Activated B cell treated with CpG ODN at 0.5 μM for 24 hours (primary cell): Measurements from ENCODE around the gene KIR3DL3. TPM values are rescaled to one million over a fixed set of nuclear protein-coding genes. Genes with fewer than 3 reads are reported as not detected.
"Not testable (repeated sequence)": the region's sequence is repeated elsewhere in the genome, so short reads cannot be mapped to it uniquely, and the experiment has no call there.

Experiments used
- ATAC-seq: fragments of 200-7000 bp; cut with Tn5 transposase; one replicate; pipeline ENCODE4 v1.10.0; 2021; ENCODE audit warnings: low read depth, mild to moderate bottlenecking, moderate library complexity
- CTCF ChIA-PET: fragments of 350-600 bp; sonication (Branson Sonifier 250); formaldehyde crosslinking; loops from one replicate; lab custom pipeline; 2021; ENCODE audit warnings: antibody characterized with exemption; lab: Charles Lee
- POLR2A ChIA-PET: fragments of 350-600 bp; sonication (Branson Sonifier 250); formaldehyde crosslinking; loops from one replicate; lab custom pipeline; 2021; ENCODE audit warnings: antibody characterized with exemption; lab: Charles Lee
- DNase-seq: peaks from one replicate; pipeline ENCODE4 v3.0.0; 2022
- H3K27ac Mint-ChIP-seq: one replicate; pipeline ENCODE4 v1.8.0; 2020; ENCODE audit warnings: mixed read lengths
- H3K27me3 Mint-ChIP-seq: one replicate; pipeline ENCODE4 v1.8.0; 2021; ENCODE audit warnings: mixed read lengths
- H3K36me3 Mint-ChIP-seq: one replicate; pipeline ENCODE4 v1.8.0; 2021; ENCODE audit warnings: low read depth, mixed read lengths
- H3K4me1 Mint-ChIP-seq: one replicate; pipeline ENCODE4 v1.8.0; 2021; ENCODE audit warnings: mixed read lengths
- H3K4me3 Mint-ChIP-seq: one replicate; pipeline ENCODE4 v1.8.0; 2020; ENCODE audit warnings: mild to moderate bottlenecking, mixed read lengths
- H3K9me3 Mint-ChIP-seq: one replicate; pipeline ENCODE4 v1.8.0; 2020; ENCODE audit warnings: mixed read lengths
- intact Hi-C: fragments of 100-400 bp; cut with micrococcal nuclease; formaldehyde crosslinking; loops from one replicate; pipeline ENCODE4 v1.15.1; 2024
- total RNA-seq: library from RNA; stranded (reverse); gene quantifications from 2 replicates; pipeline ENCODE4 v1.2.3, GENCODE V29; 2022
- TF ChIP-seq, protein P1 (sequence below): fragments of 200-600 bp; IDR thresholded peaks from one replicate; pipeline ENCODE4 v1.8.0; 2022; ENCODE audit warnings: antibody characterized with exemption, mild to moderate bottlenecking

The KIR3DL3 gene
- total RNA-seq, 1 donor from 2014 or later: not detected

DNA sequence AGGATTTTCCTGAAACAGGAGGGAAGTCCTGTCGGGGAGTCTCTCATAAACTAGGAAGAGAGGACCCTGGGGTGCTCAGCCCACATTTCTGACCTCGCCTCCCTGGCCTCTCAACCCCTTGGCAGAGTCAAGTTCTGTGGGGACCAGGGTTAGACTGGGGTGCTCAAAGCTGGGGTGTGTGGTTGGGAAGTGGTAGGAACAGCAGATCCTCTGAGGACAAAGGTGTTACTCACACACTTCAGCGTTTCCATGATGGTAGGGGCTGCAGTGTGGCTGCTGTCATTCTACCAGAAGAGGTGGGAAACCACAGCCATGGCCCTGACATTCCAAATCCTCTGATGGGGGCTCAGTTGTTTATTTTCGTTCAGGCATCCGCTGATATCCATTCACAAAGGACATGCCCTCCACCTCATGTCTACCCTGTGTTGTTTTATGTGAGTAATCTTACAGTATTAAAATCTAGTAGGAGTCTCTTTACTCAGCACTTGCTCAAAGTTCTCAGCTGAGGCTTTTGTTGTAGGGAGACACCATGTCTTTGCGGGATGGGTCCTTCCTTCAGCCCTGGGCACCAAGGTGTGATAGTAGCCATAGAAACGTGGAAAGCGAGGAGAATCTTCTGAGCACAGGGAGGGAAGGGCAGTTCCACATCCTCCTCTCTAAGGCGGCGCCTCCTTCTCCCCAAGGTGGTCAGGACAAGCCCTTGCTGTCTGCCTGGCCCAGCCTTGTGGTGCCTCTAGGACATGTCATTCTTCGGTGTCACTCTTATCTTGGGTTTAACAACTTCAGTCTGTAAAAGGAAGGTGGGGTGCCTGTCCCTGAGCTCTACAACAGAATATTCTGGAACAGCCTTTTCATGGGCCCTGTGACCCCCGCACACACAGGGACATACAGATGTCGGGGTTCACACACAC lies 15.6 kb downstream of the KIR3DL3 start:
- Mint-ChIP-seq H3K4me1 (no peaks in the 10 kb centered on the region), H3K27ac (no peak overlapping the region), H3K27me3 (peaks cover 12% of the 10 kb centered on the region), H3K4me3 (no peak overlapping the region), H3K9me3 (no peaks in the 10 kb centered on the region), H3K36me3 (no peaks in the 10 kb centered on the region)
- TF ChIP-seq, protein P1, sequence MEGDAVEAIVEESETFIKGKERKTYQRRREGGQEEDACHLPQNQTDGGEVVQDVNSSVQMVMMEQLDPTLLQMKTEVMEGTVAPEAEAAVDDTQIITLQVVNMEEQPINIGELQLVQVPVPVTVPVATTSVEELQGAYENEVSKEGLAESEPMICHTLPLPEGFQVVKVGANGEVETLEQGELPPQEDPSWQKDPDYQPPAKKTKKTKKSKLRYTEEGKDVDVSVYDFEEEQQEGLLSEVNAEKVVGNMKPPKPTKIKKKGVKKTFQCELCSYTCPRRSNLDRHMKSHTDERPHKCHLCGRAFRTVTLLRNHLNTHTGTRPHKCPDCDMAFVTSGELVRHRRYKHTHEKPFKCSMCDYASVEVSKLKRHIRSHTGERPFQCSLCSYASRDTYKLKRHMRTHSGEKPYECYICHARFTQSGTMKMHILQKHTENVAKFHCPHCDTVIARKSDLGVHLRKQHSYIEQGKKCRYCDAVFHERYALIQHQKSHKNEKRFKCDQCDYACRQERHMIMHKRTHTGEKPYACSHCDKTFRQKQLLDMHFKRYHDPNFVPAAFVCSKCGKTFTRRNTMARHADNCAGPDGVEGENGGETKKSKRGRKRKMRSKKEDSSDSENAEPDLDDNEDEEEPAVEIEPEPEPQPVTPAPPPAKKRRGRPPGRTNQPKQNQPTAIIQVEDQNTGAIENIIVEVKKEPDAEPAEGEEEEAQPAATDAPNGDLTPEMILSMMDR: no peak
- ChIA-PET POLR2A (no interaction called here), CTCF (no interaction called here)
- DNase-seq (no peak), ATAC-seq (no peak)
- intact Hi-C loops: no loop called here

DNA sequence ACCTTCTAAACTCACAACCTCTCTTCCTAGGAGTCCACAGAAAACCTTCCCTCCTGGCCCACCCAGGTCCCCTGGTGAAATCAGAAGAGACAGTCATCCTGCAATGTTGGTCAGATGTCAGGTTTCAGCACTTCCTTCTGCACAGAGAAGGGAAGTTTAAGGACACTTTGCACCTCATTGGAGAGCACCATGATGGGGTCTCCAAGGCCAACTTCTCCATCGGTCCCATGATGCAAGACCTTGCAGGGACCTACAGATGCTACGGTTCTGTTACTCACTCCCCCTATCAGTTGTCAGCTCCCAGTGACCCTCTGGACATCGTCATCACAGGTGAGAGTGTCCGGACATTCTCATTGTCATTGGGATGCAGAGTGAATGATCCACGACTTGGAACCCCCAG lies 17.7 kb downstream of the KIR3DL3 start:
- POLR2A ChIA-PET, H3K27ac Mint-ChIP-seq: not testable (repeated sequence)

DNA sequence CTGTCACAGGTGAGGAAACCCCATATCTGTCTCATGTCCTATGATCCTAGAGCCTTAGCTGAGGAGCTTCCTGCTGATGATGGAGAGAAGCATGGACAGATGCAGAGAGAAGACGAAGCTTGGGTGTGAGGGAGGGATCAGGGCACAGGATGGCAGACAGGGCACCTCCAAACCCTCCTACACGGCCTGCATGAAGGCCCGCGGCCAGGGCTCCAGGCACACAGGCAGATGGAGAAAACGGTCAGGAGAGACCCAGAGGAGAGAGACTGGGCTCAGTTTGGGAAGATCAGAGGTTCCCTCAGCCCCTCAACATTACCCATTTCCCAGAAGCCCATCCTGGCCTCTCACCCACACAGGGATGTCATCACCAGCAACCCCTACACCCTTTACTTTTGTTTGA lies 19.8 kb downstream of the KIR3DL3 start:
- H3K27ac Mint-ChIP-seq, POLR2A ChIA-PET, H3K36me3 Mint-ChIP-seq, ATAC-seq, H3K4me3 Mint-ChIP-seq, H3K9me3 Mint-ChIP-seq, CTCF ChIA-PET, DNase-seq, H3K4me1 Mint-ChIP-seq, intact Hi-C loops: not testable (repeated sequence)
- peaks cover 15% of the 10 kb centered on the region for H3K27me3 Mint-ChIP-seq

More for the DNA sequence above, 17.7 kb downstream of the KIR3DL3 start:
- H3K36me3 Mint-ChIP-seq, H3K4me1 Mint-ChIP-seq, ATAC-seq, intact Hi-C loops, H3K4me3 Mint-ChIP-seq, CTCF ChIA-PET, H3K9me3 Mint-ChIP-seq, DNase-seq: not testable (repeated sequence)
- peaks cover 13% of the 10 kb centered on the region for H3K27me3 Mint-ChIP-seq

DNA sequence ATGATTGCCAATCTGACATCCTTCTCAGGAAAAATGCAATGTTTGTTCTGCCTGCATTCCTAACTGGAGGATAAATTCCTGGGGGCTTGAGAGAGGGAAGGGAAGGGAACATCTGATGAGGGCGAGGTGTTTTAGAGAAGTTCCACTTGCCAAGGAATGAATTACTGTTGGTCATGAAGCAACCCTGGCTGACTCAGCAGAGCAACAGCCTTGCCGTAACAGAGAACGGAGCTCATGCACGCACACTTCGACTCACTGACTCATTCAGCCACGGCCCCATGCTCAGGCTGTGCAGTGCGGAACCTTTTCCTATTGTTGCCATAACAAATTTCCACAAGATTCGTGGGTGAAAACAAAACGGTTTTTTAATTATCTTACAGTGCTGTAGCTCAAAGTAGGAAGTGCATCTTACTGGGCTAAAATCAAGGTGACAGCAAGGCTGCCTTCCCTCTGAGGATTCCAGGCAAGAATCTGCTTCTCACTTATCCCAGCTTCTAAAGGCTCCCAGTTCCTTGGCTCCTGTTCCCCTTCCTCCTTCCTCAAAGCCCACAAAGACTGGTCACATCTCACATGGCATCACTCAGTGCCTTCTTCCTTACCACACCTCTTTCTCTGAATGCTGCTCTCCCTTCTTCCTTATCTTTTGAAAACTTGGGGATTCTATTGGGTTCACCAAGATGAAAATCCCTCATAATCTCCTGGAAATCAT lies 23.5 kb downstream of the KIR3DL3 start:
- H3K36me3 Mint-ChIP-seq, H3K27me3 Mint-ChIP-seq, H3K4me1 Mint-ChIP-seq, H3K27ac Mint-ChIP-seq, H3K4me3 Mint-ChIP-seq, DNase-seq, intact Hi-C loops, CTCF ChIA-PET, POLR2A ChIA-PET, H3K9me3 Mint-ChIP-seq, ATAC-seq: not testable (repeated sequence)

DNA sequence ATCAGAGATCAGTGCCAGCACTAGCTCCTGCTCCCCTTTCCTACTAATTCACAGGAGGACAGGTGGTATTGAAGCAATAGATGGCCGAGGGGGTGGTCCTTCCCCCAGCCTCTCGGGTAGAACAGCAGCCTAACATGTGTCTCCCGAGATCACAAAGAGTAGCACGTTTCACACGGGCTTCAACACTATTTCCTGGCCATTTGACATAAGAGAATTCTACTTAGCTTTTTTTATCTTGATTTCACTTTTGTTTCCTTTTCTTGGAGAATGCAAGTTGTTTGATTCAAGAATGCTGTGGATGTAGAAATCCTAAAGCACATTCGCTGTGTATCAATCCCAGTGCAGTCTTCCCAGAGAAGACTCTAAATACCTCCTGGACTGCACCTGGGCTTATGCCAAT lies 26.0 kb downstream of the KIR3DL3 start:
- H3K36me3 Mint-ChIP-seq, DNase-seq, H3K9me3 Mint-ChIP-seq, H3K27ac Mint-ChIP-seq, H3K27me3 Mint-ChIP-seq, CTCF ChIA-PET, intact Hi-C loops, H3K4me1 Mint-ChIP-seq, ATAC-seq, POLR2A ChIA-PET, H3K4me3 Mint-ChIP-seq: not testable (repeated sequence)

DNA sequence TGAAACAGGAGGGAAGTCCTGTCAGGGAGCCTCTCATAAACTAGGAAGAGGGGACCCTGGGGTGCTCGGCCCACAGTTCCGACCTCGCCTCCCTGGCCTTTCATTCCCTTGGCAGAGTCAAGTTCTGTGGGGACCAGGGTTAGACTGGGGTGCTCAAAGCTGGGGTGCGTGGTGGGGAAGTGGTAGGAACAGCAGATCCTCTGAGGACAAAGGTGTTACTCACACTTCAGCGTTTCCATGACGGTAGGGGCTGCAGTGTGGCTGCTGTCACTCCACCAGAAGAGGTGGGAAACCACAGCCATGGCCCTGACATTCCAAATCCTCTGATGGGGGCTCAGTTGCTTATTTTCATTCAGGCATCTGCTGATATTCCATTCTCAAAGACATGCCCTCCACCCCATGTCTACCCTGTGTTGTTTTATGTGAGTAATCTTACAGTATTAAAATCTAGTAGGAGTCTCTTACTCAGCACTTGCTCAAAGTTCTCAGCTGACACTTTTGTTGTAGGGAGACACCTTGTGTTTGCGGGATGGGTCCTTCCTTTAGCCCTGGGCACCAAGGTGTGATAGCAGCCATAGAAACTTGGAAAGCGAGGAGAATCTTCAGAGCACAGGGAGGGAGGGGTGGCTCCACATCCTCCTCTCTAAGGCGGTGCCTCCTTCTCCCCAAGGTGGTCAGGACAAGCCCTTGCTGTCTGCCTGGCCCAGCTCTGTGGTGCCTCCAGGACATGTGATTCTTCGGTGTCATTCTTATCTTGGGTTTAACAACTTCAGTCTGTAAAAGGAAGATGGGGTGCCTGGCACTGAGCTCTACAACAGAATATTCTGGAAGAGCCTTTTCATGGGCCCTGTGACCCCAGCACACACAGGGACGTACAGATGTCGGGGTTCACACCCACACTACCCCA lies 32.2 kb downstream of the KIR3DL3 start:
- POLR2A ChIA-PET, H3K27me3 Mint-ChIP-seq: not testable (repeated sequence)

DNA sequence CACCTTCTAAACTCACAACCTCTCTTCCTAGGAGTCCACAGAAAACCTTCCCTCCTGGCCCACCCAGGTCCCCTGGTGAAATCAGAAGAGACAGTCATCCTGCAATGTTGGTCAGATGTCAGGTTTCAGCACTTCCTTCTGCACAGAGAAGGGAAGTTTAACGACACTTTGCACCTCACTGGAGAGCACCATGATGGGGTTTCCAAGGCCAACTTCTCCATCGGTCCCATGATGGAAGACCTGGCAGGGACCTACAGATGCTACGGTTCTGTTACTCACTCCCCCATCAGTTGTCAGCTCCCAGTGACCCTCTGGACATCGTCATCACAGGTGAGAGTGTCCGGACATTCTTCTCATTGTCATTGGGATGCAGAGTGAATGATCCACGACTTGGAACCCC lies 34.3 kb downstream of the KIR3DL3 start:
- intact Hi-C loops, H3K36me3 Mint-ChIP-seq, H3K4me1 Mint-ChIP-seq: not testable (repeated sequence)

More for the DNA sequence above, 32.2 kb downstream of the KIR3DL3 start:
- H3K27ac Mint-ChIP-seq, CTCF ChIA-PET, DNase-seq, H3K36me3 Mint-ChIP-seq, intact Hi-C loops, H3K4me1 Mint-ChIP-seq, ATAC-seq, H3K9me3 Mint-ChIP-seq, H3K4me3 Mint-ChIP-seq: not testable (repeated sequence)

DNA sequence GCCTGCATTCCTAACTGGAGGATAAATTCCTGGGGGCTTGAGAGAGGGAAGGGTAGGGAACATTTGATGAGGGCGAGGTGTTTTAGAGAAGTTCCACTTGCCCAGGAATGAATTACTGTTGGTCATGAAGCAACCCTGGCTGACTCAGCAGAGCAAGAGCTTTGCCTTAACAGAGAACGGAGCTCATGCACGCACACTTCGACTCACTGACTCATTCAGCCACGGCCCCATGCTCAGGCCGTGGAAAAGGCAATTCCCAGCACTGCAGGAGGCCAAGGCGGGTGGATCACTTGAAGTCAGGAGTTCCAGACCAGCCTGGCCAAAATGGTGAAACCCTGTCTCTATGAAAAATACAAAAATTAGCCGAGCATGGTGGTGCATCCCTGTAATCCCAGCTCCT lies 40.0 kb downstream of the KIR3DL3 start:
- H3K27me3 Mint-ChIP-seq, H3K9me3 Mint-ChIP-seq, DNase-seq, H3K27ac Mint-ChIP-seq, H3K4me1 Mint-ChIP-seq, ATAC-seq, intact Hi-C loops, CTCF ChIA-PET, POLR2A ChIA-PET, H3K36me3 Mint-ChIP-seq, H3K4me3 Mint-ChIP-seq: not testable (repeated sequence)

More for the DNA sequence above, 34.3 kb downstream of the KIR3DL3 start:
- H3K27ac Mint-ChIP-seq, H3K9me3 Mint-ChIP-seq, ATAC-seq, DNase-seq, CTCF ChIA-PET, POLR2A ChIA-PET, H3K27me3 Mint-ChIP-seq, H3K4me3 Mint-ChIP-seq: not testable (repeated sequence)

DNA sequence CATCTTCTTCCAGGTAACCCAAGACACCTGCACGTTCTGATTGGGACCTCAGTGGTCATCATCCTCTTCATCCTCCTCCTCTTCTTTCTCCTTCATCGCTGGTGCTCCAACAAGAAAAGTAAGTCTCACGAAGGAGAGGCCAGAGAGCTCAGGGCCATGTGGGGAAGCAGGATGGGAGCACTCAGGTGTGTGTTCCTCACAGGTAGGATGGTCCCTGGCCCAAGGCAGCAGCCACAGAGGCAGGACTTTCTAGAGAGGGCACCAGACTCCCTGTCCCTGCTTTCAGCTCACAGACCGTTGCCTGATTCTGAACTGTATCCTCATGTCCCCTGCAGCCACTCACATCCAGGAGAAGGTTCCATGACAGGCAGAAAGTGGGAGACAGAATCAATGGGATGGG lies 42.2 kb downstream of the KIR3DL3 start:
- DNase-seq, H3K36me3 Mint-ChIP-seq, H3K27me3 Mint-ChIP-seq, H3K9me3 Mint-ChIP-seq, H3K4me3 Mint-ChIP-seq, ATAC-seq, H3K4me1 Mint-ChIP-seq, POLR2A ChIA-PET, H3K27ac Mint-ChIP-seq, CTCF ChIA-PET, intact Hi-C loops: not testable (repeated sequence)

DNA sequence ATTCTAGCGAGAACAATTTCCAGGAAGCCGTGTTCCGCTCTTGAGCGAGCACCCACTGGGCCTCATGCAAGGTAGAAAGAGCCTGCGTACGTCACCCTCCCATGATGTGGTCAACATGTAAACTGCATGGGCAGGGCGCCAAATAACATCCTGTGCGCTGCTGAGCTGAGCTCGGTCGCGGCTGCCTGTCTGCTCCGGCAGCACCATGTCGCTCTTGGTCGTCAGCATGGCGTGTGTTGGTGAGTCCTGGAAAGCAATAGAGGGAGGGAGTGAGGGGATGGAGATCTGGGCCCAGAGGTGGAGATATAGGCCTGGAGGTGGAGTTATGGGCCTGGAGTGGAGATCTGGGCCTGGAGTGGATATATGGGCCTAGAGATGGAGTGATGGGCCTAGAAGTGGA lies 45.4 kb downstream of the KIR3DL3 start, which contains the start of gene KIR2DL1:
Gene KIR2DL1 (plus strand): TSS at position 148 of the 400 bp plus-strand sequence. CDS start 58 bp downstream, at position 206.
- H3K27ac Mint-ChIP-seq, H3K4me3 Mint-ChIP-seq, POLR2A ChIA-PET, H3K4me1 Mint-ChIP-seq, CTCF ChIA-PET, H3K36me3 Mint-ChIP-seq, DNase-seq, ATAC-seq, H3K27me3 Mint-ChIP-seq, intact Hi-C loops, H3K9me3 Mint-ChIP-seq: not testable (repeated sequence)
